ENCODE data around the gene BCL2.

GRCh38 chr18:63271148-63271547 lies 48.4 kb downstream of the BCL2 start:
- no peak for TF ChIP-seq CTCF (IDR thresholded peaks at IDR 0.05)
- no peak for TF ChIP-seq POLR2A (IDR thresholded peaks at IDR 0.05)
- TF ChIP-seq POLR2AphosphoS5 (IDR thresholded peaks at IDR 0.05): no peak

All from prostate gland (tissue), 2 donors.